SK-N-SH (cell line): Measurements from ENCODE around the gene LPCAT2. TPM values are rescaled to one million over a fixed set of nuclear protein-coding genes. Genes with fewer than 3 reads are reported as not detected.

ENCODE experiments used
- CTCF ChIA-PET: fragments of 300-600, 350-600 bp; formaldehyde crosslinking; extraction: SDS; loops from one replicate; lab custom pipeline; 2021; lab: Yijun Ruan, JAX
- POLR2A ChIA-PET: fragments of 350-600 bp; sonication (Branson Sonifier 250); formaldehyde crosslinking; extraction: SDS; loops from one replicate; lab custom pipeline; 2020; ENCODE audit warnings: antibody characterized with exemption, inconsistent platforms; lab: Yijun Ruan, JAX
- DNase-seq: peaks from one replicate; pipeline ENCODE4 v3.0.0; 2012
- H2AFZ ChIP-seq: fragments of 200-600 bp; sonication (generic); 2 replicates; pipeline ENCODE4 v1.8.1; 2016; ENCODE audit warnings: antibody characterized with exemption, mild to moderate bottlenecking, low read depth
- H3F3A ChIP-seq: fragments of 200-600 bp; sonication (generic); replicated peaks from 2 replicates; pipeline ENCODE3; 2016; ENCODE audit warnings: antibody characterized with exemption, mild to moderate bottlenecking; ENCODE audit not compliant: insufficient read depth
- H3K27ac ChIP-seq, 2 experiments: fragments of 200-500 bp in 1 of 2; fragments of 200-600 bp in 1 of 2; sonication (Bioruptor generic) in 1 of 2; sonication (generic), shearing (Covaris generic) in 1 of 2; 2 replicates each; pipeline versions ENCODE4 v1.5.1 to v1.6.1; 2014 to 2016; ENCODE audit warnings: low read depth in 2 of 2, inconsistent platforms in 1 of 2, low read length in 1 of 2, mild to moderate bottlenecking in 1 of 2, mixed read lengths in 1 of 2
- H3K27me3 ChIP-seq: fragments of 200-600 bp; sonication (generic), shearing (Covaris generic); 2 replicates; pipeline ENCODE4 v1.6.1; 2016; ENCODE audit warnings: mixed run types; ENCODE audit not compliant: insufficient read depth
- H3K36me3 ChIP-seq, 2 experiments: fragments of 200-500 bp in 1 of 2; fragments of 200-600 bp in 1 of 2; sonication (Bioruptor generic) in 1 of 2; sonication (generic) in 1 of 2; replicated peaks in 1 of 2; 2 replicates each; pipeline versions ENCODE3 to v1.5.1; 2014 to 2016; ENCODE audit warnings: low read length in 1 of 2, mild to moderate bottlenecking in 1 of 2; ENCODE audit not compliant: insufficient read depth in 2 of 2, control insufficient read depth in 1 of 2
- H3K4me1 ChIP-seq, 2 experiments: fragments of 200-500 bp in 1 of 2; fragments of 200-600 bp in 1 of 2; sonication (Bioruptor generic) in 1 of 2; sonication (generic), shearing (Covaris generic) in 1 of 2; 2 replicates each; pipeline versions ENCODE4 v1.5.1 to v1.6.1; 2014 to 2016; ENCODE audit warnings: low read depth in 1 of 2, low read length in 1 of 2, mixed run types in 1 of 2; ENCODE audit not compliant: insufficient read depth in 2 of 2, control insufficient read depth in 1 of 2
- H3K4me2 ChIP-seq: fragments of 200-600 bp; sonication (generic), shearing (Covaris generic); 2 replicates; pipeline ENCODE4 v1.6.1; 2017; ENCODE audit warnings: mixed run types
- H3K4me3 ChIP-seq, 2 experiments: fragments of 200-500 bp in 1 of 2; fragments of 200-600 bp in 1 of 2; sonication (Bioruptor generic) in 1 of 2; sonication (generic), shearing (Covaris generic) in 1 of 2; 2 replicates each; pipeline versions ENCODE4 v1.5.1 to v1.8.1; 2014 to 2016; ENCODE audit warnings: low read depth in 2 of 2, inconsistent platforms in 1 of 2, low read length in 1 of 2, mild to moderate bottlenecking in 1 of 2, mixed read lengths in 1 of 2, moderate library complexity in 1 of 2
- H3K79me2 ChIP-seq: fragments of 200-600 bp; sonication (generic); 2 replicates; pipeline ENCODE4 v1.8.1; 2017; ENCODE audit warnings: mild to moderate bottlenecking; ENCODE audit not compliant: insufficient read depth
- H3K9ac ChIP-seq: fragments of 200-600 bp; sonication (generic); 2 replicates; pipeline ENCODE4 v1.6.1; 2017; ENCODE audit warnings: mixed run types
- H3K9me2 ChIP-seq: fragments of 200-600 bp; sonication (generic); 2 replicates; pipeline ENCODE4 v1.6.1; 2017; ENCODE audit warnings: mixed run types
- H3K9me3 ChIP-seq: fragments of 200-600 bp; sonication (generic); 2 replicates; pipeline ENCODE4 v1.6.1; 2017; ENCODE audit warnings: mixed run types, mild to moderate bottlenecking, moderate library complexity
- H4K20me1 ChIP-seq: fragments of 200-600 bp; sonication (generic); 2 replicates; pipeline ENCODE4 v1.6.1; 2017; ENCODE audit warnings: mild to moderate bottlenecking, mixed run types; ENCODE audit not compliant: insufficient read depth
- CTCF ChIP-seq: fragments of 200-600 bp; sonication (generic); IDR thresholded peaks from 2 replicates; pipeline ENCODE4 v1.6.1; 2017; ENCODE audit warnings: antibody characterized with exemption, mild to moderate bottlenecking, moderate library complexity
- ELF1 ChIP-seq: IDR thresholded peaks from 2 replicates; pipeline ENCODE4 v1.4.0; 2012
- FOXJ3 ChIP-seq: sonication (generic); formaldehyde crosslinking; IDR thresholded peaks from 2 replicates; pipeline ENCODE4 v1.5.1; 2020; ENCODE audit warnings: mild to moderate bottlenecking, missing genetic modification reagents
- GABPA ChIP-seq: IDR thresholded peaks from 2 replicates; pipeline ENCODE4 v1.4.0; 2012; ENCODE audit warnings: low read depth, mild to moderate bottlenecking
- GATA2 ChIP-seq: sonication (generic); formaldehyde crosslinking; IDR thresholded peaks from 2 replicates; pipeline ENCODE4 v1.5.0; 2020; ENCODE audit warnings: mild to moderate bottlenecking, missing genetic modification reagents
- IRF3 ChIP-seq: fragments of 150-350 bp; IDR thresholded peaks from 2 replicates; pipeline ENCODE4 v1.6.1; 2016; ENCODE audit warnings: mild to moderate bottlenecking, low read depth, low read length
- JUND ChIP-seq: IDR thresholded peaks from 2 replicates; pipeline ENCODE4 v1.4.0; 2012
- MAX ChIP-seq: IDR thresholded peaks from 2 replicates; pipeline ENCODE4 v1.4.0; 2012; ENCODE audit warnings: low read depth
- RCOR1 ChIP-seq: fragments of 150-350 bp; IDR thresholded peaks from 2 replicates; pipeline ENCODE4 v1.6.1; 2017; ENCODE audit warnings: antibody characterized with exemption, low read length
- RFX5 ChIP-seq: IDR thresholded peaks from 2 replicates; pipeline ENCODE4 v1.6.1; 2012; ENCODE audit warnings: mild to moderate bottlenecking, improper control_type of control experiment, low read length
- SIN3A ChIP-seq: IDR thresholded peaks from 2 replicates; pipeline ENCODE4 v1.6.1; 2012; ENCODE audit warnings: low read depth, mild to moderate bottlenecking, low read length, moderate library complexity, borderline replicate concordance
- SMC3 ChIP-seq: IDR thresholded peaks from 2 replicates; pipeline ENCODE4 v1.6.1; 2012; ENCODE audit warnings: low read depth, low read length, improper control_type of control experiment
- TEAD4 ChIP-seq: IDR thresholded peaks from 2 replicates; pipeline ENCODE4 v1.4.0; 2012; ENCODE audit warnings: mild to moderate bottlenecking, borderline replicate concordance; ENCODE audit not compliant: insufficient read depth
- USF1 ChIP-seq: IDR thresholded peaks from 2 replicates; pipeline ENCODE4 v1.4.0; 2012; ENCODE audit warnings: low read depth, borderline replicate concordance
- USF2 ChIP-seq: fragments of 150-350 bp; IDR thresholded peaks from 2 replicates; pipeline ENCODE4 v1.6.1; 2017; ENCODE audit warnings: antibody characterized with exemption, low read length, low read depth, borderline replicate concordance
- WGBS: methylation state at CpG from one replicate; pipeline ENCODE4 v1.1.6; 2017; ENCODE audit warnings: low lambda C conversion rate; 5-methylcytosine and 5-hydroxymethylcytosine counted together
- polyA plus RNA-seq, 3 experiments: library from polyadenylated mRNA; depleted of rRNA; stranded (reverse); fragments of >200 nt; gene quantifications; 2 replicates each; pipeline ENCODE4 v1.2.3, GENCODE V29; 2012

LPCAT2 gene
- polyA plus RNA-seq, 1 of the 3 experiments (the other 2 are of a cell fraction): 9.1 TPM

- ChIA-PET CTCF (interaction anchor here (1.3 kb wide), 1 partner anchor 41 kb away, joined by 3 read pairs; no protein-coding TSS in a partner anchor), POLR2A (no interaction called here)
- H3K27me3 ChIP-seq: no peaks in the 10 kb centered on the region
- peaks cover 56% of the 10 kb centered on the region for H3F3A ChIP-seq
- no peaks in the 10 kb centered on the region for H3K9me2 ChIP-seq
- no peaks in the 10 kb centered on the region for H4K20me1 ChIP-seq
- 80% methylated on average over 6 of the region's 7 CpGs for WGBS
- H3K4me3 ChIP-seq: no peak overlapping the region
- no peak overlapping the region for H3K4me2 ChIP-seq
- H3K36me3 ChIP-seq: peaks cover 54 to 63% of the 10 kb centered on the region in 2 experiments
- H2AFZ ChIP-seq: no peak overlapping the region
- TF ChIP-seq FOXJ3: no peak
- TF ChIP-seq CTCF: no peak
- TF ChIP-seq GABPA: no peak
- no peak for TF ChIP-seq USF2
- TF ChIP-seq ELF1: no peak
- no peak for TF ChIP-seq TEAD4
- TF ChIP-seq MAX: no peak
- TF ChIP-seq RCOR1: no peak
- TF ChIP-seq GATA2 (CRISPR knock-in tag): no peak
- no peak for TF ChIP-seq SIN3A
- TF ChIP-seq SMC3: no peak
- no peak for TF ChIP-seq JUND
- TF ChIP-seq RFX5: no peak
- no peak for TF ChIP-seq IRF3
- TF ChIP-seq USF1: no peak
- H3K79me2 ChIP-seq: peaks cover 28% of the 10 kb centered on the region
- DNase-seq: no peak
- no peaks in the 10 kb centered on the region for H3K9me3 ChIP-seq
- no peak overlapping the region for H3K9ac ChIP-seq
- H3K4me1 ChIP-seq: peaks cover 22 to 30% of the 10 kb centered on the region in 2 experiments
- peak overlapping the region in 1 of 2 experiments; percentile 24; a peak in 2 of 4 replicates for H3K27ac ChIP-seq
These were observed 2.8 kb upstream of the LPCAT2 start for GRCh38 chr16:55506083-55506482.
